ENCODE results near the gene CDHR2.

Gene CDHR2

GRCh38 chr5:176644878-176645670 lies 95.9 kb downstream of the CDHR2 start:
- ChIA-PET CTCF (no interaction called here), POLR2A (ENCODE audit: low non-redundant PET) (no interaction called here)
- TF ChIP-seq CTCF (conservative IDR thresholded peaks at IDR 0.05; ENCODE audit: low read depth), result no peak
- no peak for DNase-seq (ENCODE audit: low spot score)
- no peak overlapping the region for H3K27ac ChIP-seq

Data from RWPE1 (cell line).